GM15510 (cell line): Measurements from ENCODE around the gene LEUTX.

Experiments used
- POLR2A ChIP-seq: IDR thresholded peaks from 3 replicates; pipeline ENCODE4 v1.6.1; 2011; ENCODE audit warnings: borderline replicate concordance; ENCODE audit not compliant: insufficient read length; ENCODE audit errors: extremely low read depth

LEUTX gene

GRCh38 chr19:39778763-39779162, at the start of gene LEUTX:
Gene LEUTX (plus strand): TSS chr19:39778854. CDS start chr19:39778921, 67 bp downstream.
- TF ChIP-seq POLR2A = no peak

DNA sequence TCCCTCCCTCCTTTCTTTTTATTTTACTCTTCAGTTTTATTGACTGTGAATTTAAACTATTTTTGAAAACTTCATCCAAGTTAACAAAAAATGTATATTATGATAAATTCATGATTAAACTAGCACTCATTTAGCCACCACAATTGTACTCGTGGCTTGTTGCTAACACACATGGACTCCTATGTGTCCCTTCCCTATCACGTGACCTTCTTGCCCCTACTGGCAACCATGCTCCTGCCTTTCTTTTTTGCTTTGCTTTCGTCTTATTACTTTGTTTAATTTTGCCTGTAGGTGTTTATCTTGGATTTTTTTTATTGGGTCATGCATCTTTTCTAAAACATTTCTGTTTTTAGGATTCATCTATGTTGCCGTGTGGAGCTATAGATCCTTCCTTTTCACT, 49.1 kb upstream of the LEUTX start:
- no peak for TF ChIP-seq POLR2A

DNA sequence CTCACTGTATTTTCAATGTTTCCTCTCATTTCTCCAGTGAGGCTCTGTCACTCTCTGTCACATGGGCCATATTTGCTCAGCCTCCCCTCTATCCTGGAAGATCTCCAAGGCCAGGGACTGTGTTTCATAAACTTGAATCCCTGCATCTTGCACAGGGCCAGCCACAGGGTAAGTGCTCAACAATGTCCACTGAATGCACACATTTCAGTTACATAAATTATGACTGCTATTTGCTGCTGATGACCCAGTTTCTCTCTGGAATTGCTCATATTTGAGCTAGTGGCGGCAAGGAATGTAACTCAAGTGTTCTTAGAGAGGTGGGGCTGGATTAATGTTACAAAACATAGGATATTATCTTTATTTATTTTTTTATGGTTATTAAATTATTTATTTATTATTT, 47.0 kb upstream of the LEUTX start:
- TF ChIP-seq POLR2A = no peak

GRCh38 chr19:39733841-39734240, 44.8 kb upstream of the LEUTX start:
- no peak for TF ChIP-seq POLR2A

DNA sequence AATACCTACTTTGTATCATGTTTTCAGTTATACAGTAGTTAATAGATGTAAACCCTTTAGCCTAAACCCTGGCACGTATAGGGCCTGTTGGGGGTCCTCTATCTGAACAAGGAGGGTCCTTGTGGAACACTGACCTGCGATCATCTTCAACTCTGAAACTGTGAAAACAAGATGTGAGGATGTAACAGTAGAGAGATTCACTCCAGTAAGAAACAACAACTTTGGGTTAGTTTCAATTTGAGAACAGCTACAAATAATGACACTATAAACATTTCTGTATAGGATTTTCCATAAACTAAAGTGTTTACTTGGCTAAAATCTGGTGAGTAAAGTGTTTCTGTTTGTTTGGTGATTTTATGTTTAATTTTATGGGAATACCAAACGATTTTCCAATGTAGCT, 43.0 kb upstream of the LEUTX start:
- no peak for TF ChIP-seq POLR2A

DNA sequence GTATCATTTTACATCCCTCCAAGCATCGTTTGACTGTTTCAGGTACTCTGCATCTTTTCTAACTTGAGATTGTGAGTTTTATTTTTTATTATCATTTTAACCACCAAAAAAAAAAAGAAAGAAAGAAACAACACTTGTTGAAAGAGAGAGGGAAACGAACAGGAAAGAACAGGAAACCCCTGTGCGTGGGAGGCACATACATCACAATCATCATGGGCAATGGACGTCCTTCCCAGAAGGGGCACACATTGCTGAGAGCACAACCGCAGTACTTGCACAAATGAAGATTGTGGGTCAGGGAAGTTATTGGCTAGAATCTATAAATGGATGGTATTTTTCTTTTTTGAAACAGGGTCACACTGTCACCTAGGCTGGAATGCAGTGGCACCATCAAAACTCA, 42.6 kb upstream of the LEUTX start:
- no peak for TF ChIP-seq POLR2A

DNA sequence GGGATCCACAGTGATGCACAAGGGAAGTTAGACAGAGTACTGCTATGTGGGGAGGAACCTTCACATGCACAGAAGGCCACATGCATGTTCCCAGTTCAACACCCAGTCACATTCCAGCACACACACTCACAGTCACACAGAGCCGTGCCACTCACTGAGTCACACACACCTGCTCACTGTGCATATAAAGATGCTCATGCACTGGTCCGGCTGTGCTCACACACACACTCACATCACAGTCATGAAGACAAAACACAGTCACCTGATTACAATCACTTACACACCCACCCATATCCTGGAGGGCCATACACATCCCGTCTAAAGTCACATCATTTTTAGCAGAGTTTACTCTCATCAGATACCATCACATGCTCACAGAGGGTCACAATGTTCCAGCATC, 41.3 kb upstream of the LEUTX start:
- TF ChIP-seq POLR2A = no peak

DNA sequence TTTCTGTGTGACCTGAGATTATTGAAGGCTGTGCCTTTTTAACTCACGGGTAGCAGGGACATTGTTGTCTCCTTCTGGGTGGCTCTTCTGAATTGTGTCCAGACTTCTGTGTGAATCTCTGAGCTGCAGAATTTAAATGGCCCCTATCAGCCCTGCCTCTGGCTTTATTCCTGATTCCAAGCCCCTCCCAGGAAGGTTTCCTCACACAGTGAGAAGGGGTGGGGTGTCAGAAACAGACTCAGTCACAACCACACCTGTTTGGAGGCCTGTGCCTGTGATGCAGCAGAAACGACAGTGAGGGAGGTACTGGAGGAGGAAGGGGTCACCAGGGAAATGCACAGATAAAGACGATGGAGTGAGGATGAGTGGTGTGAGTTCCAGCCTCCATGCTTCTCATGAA, 40.8 kb upstream of the LEUTX start, which contains the start of gene CLC:
Gene CLC, minus strand, starts transcription at position 139 of the 400 bp plus-strand sequence. Its CDS starts 77 bp downstream, at position 62.
- no peak for TF ChIP-seq POLR2A

DNA sequence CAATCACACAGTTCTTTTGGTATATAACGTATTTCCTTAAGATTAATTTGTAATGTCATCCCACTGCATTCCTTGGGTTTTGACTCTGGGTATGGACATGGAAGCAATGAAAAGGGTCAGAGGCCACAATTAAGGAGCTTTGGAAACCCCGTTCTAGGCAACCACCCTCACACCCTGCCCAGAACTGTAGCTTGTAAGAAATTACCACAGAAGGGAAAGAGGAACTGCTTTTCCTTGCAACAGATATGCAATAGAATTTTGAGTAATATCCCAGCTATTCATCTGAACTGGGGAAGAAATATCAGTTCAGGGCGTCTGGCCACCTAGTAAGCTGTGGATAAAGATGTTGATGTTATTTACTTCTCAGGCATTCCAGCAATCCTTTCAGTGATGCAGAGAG, 39.8 kb upstream of the LEUTX start:
- no peak for TF ChIP-seq POLR2A

DNA sequence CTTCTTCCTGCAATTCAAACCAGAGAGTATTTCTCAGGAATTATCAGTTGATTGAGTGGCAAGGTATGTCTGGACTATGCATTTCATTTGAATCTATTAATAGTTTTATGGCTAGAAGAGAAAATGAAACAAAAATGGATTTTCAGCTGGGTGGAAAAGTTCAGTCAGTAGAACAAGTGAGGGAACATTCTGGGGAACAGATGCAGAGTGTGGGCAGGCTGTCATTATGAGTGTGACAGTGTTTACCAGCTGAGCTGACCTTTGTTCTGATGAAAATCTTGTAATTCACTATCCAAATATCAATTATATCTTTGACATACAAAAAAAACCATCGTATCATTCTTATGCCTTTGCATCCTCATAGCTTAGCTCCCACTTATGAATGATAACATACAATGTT, 38.3 kb upstream of the LEUTX start:
- no peak for TF ChIP-seq POLR2A

- TF ChIP-seq POLR2A = no peak
Observed at GRCh38 chr19:39745643-39746042, 33.0 kb upstream of the LEUTX start.

GRCh38 chr19:39746836-39747529, 31.7 kb upstream of the LEUTX start:
- TF ChIP-seq POLR2A = no peak

GRCh38 chr19:39749981-39750380, 28.7 kb upstream of the LEUTX start:
- no peak for TF ChIP-seq POLR2A

- TF ChIP-seq POLR2A = no peak
Observed at GRCh38 chr19:39752390-39752789, 26.3 kb upstream of the LEUTX start.

- no peak for TF ChIP-seq POLR2A
Observed at GRCh38 chr19:39752795-39753194, 25.9 kb upstream of the LEUTX start.

DNA sequence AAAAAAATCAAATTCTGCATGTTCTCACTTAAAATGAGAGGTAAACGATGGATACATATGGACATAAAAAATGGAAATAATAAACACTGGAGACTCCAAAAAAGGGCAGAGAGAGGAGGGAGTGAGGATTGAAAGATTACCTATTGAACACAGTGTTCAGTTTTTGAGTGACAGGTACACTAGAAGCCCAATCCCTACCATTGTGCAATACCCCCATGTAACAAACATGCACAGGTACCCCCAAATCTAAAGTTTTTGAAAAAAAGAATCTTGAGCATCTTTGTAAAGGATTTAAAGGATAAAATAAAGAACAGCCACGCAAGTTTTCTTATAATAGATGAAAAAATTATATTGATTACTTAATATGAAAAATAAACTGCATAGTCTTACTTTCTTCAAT, 24.1 kb upstream of the LEUTX start:
- TF ChIP-seq POLR2A = no peak

DNA sequence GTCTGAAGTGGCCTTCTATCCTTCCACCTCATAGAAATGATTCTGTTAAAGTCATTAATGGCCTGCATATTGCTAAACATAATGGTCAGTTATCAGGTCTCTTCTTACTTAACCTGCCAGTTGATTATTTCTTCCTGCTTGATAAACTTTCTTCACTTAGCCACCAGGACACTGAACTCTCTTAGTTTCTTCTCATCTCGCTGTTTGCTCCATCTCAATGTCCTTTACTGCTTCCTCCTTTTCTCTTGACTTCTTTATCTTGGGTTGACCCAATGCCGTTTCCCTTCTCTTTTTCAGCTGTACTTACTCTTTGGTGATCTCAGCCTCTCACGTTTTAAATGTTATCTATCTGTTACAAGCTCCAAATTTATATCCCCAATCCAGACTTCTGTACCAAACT, 23.7 kb upstream of the LEUTX start:
- TF ChIP-seq POLR2A = no peak
